ENCODE measurements around the gene INPP5D.

The INPP5D gene

GRCh38 chr2:233165895-233166661 lies 105.9 kb downstream of the INPP5D start:
- H3K4me1 ChIP-seq (ENCODE audit: insufficient read depth, low read length), result no peaks in the 10 kb centered on the region
- H3K36me3 ChIP-seq (ENCODE audit: insufficient read depth, low read length), result peaks cover 77% of the 10 kb centered on the region
- H3K27me3 ChIP-seq (ENCODE audit: insufficient read depth, low read length, poor library complexity), result no peaks in the 10 kb centered on the region
- no peaks in the 10 kb centered on the region for H4K20me1 ChIP-seq (ENCODE audit: insufficient read depth, low read length)
- H3K27ac ChIP-seq (ENCODE audit: low read length), result no peak overlapping the region
- no peak overlapping the region for H3K4me2 ChIP-seq (ENCODE audit: insufficient read depth, low read length)
- ATAC-seq (ENCODE audit: insufficient read depth, low read depth) (no peak), DNase-seq (no peak)
- H2AFZ ChIP-seq (ENCODE audit: low read depth, low read length), result no peak overlapping the region
- no peak overlapping the region for H3K9ac ChIP-seq (ENCODE audit: low read depth, low read length)
- no peaks in the 10 kb centered on the region for H3K9me3 ChIP-seq (ENCODE audit: insufficient read depth, low read length, severe bottlenecking)
- no peak overlapping the region for H3K4me3 ChIP-seq (ENCODE audit: low read depth in 1 of 2, low read length in 2 of 2)
- TF ChIP-seq EZH2 (IDR thresholded peaks at IDR 0.05; ENCODE audit: borderline replicate concordance, low read depth, low read length, severe bottlenecking) (no peak), CTCF (IDR thresholded peaks at IDR 0.05; ENCODE audit: borderline replicate concordance, extremely low read depth, low read length, poor library complexity, severe bottlenecking) (no peak)
- no peaks in the 10 kb centered on the region for H3K79me2 ChIP-seq (ENCODE audit: insufficient read depth, low read length)

- DNase-seq (no peak), ATAC-seq (ENCODE audit: insufficient read depth, low read depth) (no peak)
- TF ChIP-seq CTCF (IDR thresholded peaks at IDR 0.05; ENCODE audit: borderline replicate concordance, extremely low read depth, low read length, poor library complexity, severe bottlenecking) (no peak), EZH2 (IDR thresholded peaks at IDR 0.05; ENCODE audit: borderline replicate concordance, low read depth, low read length, severe bottlenecking) (no peak)
- no peaks in the 10 kb centered on the region for H3K27me3 ChIP-seq (ENCODE audit: insufficient read depth, low read length, poor library complexity)
- H4K20me1 ChIP-seq (ENCODE audit: insufficient read depth, low read length), result no peaks in the 10 kb centered on the region
- no peak overlapping the region for H3K27ac ChIP-seq (ENCODE audit: low read length)
- H2AFZ ChIP-seq (ENCODE audit: low read depth, low read length), result no peak overlapping the region
- peaks cover 82% of the 10 kb centered on the region for H3K36me3 ChIP-seq (ENCODE audit: insufficient read depth, low read length)
- no peaks in the 10 kb centered on the region for H3K9me3 ChIP-seq (ENCODE audit: insufficient read depth, low read length, severe bottlenecking)
- H3K4me1 ChIP-seq (ENCODE audit: insufficient read depth, low read length), result no peaks in the 10 kb centered on the region
- H3K4me2 ChIP-seq (ENCODE audit: insufficient read depth, low read length), result no peak overlapping the region
- H3K9ac ChIP-seq (ENCODE audit: low read depth, low read length), result no peak overlapping the region
- H3K4me3 ChIP-seq (ENCODE audit: low read depth in 1 of 2, low read length in 2 of 2), result no peak overlapping the region
- H3K79me2 ChIP-seq (ENCODE audit: insufficient read depth, low read length), result no peaks in the 10 kb centered on the region
Observed at GRCh38 chr2:233168445-233168844, 108.3 kb downstream of the INPP5D start.

GRCh38 chr2:233168919-233169318 lies 108.8 kb downstream of the INPP5D start:
- no peaks in the 10 kb centered on the region for H3K79me2 ChIP-seq (ENCODE audit: insufficient read depth, low read length)
- no peak overlapping the region for H2AFZ ChIP-seq (ENCODE audit: low read depth, low read length)
- no peaks in the 10 kb centered on the region for H3K9me3 ChIP-seq (ENCODE audit: insufficient read depth, low read length, severe bottlenecking)
- DNase-seq (no peak), ATAC-seq (ENCODE audit: insufficient read depth, low read depth) (no peak)
- no peak overlapping the region for H3K4me2 ChIP-seq (ENCODE audit: insufficient read depth, low read length)
- no peaks in the 10 kb centered on the region for H4K20me1 ChIP-seq (ENCODE audit: insufficient read depth, low read length)
- no peak for TF ChIP-seq EZH2 (IDR thresholded peaks at IDR 0.05; ENCODE audit: borderline replicate concordance, low read depth, low read length, severe bottlenecking)
- no peak for TF ChIP-seq CTCF (IDR thresholded peaks at IDR 0.05; ENCODE audit: borderline replicate concordance, extremely low read depth, low read length, poor library complexity, severe bottlenecking)
- H3K36me3 ChIP-seq (ENCODE audit: insufficient read depth, low read length), result peaks cover 80% of the 10 kb centered on the region
- no peak overlapping the region for H3K27ac ChIP-seq (ENCODE audit: low read length)
- no peaks in the 10 kb centered on the region for H3K4me1 ChIP-seq (ENCODE audit: insufficient read depth, low read length)
- no peaks in the 10 kb centered on the region for H3K27me3 ChIP-seq (ENCODE audit: insufficient read depth, low read length, poor library complexity)
- H3K9ac ChIP-seq (ENCODE audit: low read depth, low read length), result no peak overlapping the region
- H3K4me3 ChIP-seq (ENCODE audit: low read depth in 1 of 2, low read length in 2 of 2), result no peak overlapping the region
